Stimulated activated naive CD4-positive, alpha-beta T cell treated with Interleukin-2 at 50 U/mL for 16 hours (primary cell): Measurements from ENCODE around the gene QRICH2.
"Not testable (repeated sequence)": the region's sequence is repeated elsewhere in the genome, so short reads cannot be mapped to it uniquely, and the experiment has no call there.

Experiments
- DNase-seq: peaks from one replicate; lab custom pipeline; 2025; lab: John Stamatoyannopoulos, UW

QRICH2 gene

GRCh38 chr17:76266244-76266938 is 41.7 kb downstream of the QRICH2 start:
- DNase-seq: no peak

DNA sequence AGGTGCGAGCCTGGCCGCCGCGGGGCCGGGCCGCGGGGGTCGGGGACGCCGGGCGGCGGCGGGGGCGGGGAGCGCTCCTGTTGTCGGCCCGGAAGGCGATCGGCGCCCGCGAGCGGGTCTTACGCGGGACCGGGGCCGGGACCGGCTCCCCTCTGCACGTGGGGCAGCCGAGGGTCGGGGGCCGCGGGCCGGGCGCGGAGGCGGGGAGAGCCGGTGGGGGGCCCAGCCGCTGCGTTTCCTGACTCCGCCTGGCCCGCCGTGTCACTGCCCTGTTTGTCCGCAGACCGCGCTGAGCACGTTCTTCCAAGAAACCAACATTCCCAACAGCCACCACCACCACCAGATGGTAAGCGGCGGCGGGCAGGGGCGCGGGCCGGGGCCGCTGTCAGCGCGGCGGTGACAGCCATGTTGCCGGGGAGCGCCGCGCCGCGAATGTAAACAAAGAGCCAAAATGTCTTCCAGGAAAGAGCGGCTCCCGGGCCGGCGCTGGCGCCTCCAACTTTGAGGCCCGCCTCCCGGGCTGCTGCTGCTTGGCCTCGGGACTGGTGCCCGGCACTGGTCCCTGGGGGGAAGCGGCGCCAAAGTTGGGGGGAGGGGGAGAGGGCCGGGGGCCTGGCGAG is 42.3 kb downstream of the QRICH2 start:
- peak; percentile 52 for DNase-seq

GRCh38 chr17:76264755-76265623 is 43.1 kb downstream of the QRICH2 start, which contains the start of gene UBALD2:
Gene UBALD2, plus strand, starts transcription at chr17:76265348. Its CDS starts 158 bp downstream, at chr17:76265506.
- DNase-seq: peak; percentile 99

DNA sequence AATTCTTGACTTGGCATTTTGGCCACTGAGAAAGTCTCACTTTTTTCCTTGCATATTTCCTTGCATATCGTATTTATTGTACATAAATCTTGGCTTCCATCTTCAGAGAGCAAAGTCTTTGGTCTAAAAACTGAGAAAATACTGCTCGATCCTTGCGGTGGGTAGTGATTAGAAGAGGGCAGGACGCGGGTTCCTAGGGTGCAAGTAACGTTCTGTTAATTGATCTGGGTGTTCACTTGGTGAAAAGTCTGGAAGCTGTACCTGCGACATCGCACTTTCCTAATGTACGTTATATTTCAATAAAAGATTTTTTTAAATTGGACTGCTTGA is 43.7 kb downstream of the QRICH2 start:
- DNase-seq: no peak

DNA sequence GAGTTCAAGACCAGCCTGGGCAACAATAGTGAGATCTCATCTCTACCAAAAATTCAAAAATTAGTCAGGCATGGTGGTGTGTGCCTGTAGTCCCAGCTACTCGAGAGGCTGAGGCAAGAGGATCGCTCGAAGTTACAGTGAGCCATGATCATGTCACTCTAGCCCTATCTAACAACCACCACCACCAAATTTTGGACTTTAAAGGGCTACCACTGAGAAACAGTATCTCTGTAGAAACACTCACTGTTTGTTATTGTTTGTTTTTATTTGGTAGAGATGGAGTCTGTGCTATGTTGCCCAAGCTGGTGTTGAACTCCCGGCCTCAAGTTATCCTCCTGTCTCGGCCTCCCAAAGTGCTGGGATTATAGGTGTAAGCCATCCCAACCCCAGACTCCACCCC is 44.2 kb downstream of the QRICH2 start:
- no peak for DNase-seq

DNA sequence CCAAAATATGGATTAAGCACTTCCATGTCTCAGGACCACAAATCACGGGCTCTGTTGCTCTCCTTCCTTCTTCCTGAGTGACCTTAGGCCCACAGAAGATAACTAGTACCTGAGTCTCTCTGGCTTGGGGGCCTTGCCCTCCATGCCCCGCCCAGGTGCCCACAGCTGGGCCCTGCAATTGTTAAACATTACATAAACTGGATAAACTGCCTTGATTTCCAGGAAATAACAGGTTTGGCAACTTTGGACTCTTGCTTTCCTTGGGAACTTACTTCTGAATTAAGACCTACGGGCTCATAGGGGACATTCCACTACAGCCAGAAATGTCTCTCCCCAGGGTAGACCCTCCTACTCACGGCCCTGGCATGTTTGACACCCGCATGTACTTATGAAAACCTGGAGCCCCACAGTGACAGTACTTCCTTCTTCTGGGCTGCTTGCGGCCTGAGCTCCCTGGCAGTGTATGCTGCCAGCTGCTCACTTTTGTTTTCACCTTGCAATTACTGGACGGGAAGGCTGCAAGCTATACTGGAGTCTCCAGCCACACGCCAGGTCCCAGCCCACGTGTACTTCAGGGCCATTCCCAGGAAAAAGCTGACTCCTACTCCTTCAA is 45.2 kb downstream of the QRICH2 start:
- DNase-seq: no peak

- DNase-seq: no peak
These were observed 46.5 kb downstream of the QRICH2 start for GRCh38 chr17:76261421-76262215.

DNA sequence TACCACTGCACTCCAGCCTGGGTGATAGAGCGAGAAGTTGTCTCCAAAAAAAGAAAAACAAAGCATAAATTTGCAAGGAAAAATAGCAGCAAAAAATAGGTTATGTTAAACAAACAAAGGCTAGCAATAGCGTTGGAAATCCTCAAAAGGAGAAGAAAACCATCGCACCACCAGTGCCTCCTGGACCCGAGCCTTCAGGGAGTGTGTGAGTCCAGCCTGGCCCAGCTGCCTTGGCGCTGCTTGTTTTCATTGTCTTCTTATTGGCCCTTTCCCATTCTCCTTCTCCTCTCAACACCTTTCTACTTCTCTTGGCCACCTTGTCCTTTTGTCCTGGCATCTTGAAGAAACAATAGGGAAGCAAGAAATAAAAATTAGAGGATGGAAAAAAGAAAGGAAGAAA is 47.4 kb downstream of the QRICH2 start:
- no peak for DNase-seq

GRCh38 chr17:76260220-76260619 is 47.9 kb downstream of the QRICH2 start:
- no peak for DNase-seq

DNA sequence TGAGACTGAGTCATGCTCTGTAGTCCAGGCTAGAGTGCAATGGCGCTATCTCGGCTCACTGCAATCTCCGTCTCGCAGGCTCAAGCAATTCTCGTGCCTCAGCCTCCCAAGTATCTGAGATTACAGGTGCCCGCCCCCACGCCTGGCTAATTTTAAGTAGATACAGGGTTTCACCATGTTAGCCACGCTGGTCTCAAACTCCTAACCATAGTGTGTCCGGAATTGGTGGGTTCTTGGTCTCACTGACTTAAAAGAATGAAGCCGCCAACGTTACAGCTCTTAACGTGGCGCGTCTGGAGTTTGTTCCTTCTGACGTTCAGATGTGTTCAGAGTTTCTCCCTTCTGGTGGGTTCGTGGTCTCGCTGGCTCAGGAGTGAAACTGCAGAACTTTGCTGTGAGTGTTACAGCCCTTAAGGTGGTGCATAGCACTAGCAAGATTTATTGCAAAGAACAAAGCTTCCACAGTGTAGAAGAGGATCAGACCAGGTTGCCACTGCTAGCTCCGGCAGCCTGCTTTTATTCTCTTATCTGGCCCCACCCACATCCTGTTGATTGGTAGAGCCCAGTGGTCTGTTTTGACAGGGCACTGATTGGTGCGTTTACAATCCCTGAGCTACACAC is 51.5 kb downstream of the QRICH2 start:
- not testable (repeated sequence) for DNase-seq

GRCh38 chr17:76255801-76256429 is 52.2 kb downstream of the QRICH2 start:
- no peak for DNase-seq

DNA sequence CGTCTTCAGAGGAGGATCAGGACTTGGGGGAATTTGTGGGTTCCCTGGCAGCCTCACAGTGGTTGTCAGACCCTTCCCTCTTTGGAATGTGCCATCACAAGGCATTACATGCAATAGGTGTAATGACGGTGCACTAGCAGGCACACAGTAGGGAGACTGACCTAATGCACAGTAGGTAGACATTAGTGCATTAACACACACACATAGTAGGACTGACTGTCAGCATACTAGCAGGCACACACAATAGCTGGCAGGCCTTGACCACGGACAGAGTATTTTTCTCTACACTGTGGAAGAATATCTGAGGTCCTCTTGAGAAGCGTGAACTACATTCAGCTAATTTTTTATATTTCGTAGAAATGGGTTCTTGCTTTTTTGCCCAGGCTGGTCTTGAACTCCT is 53.8 kb downstream of the QRICH2 start:
- no peak for DNase-seq

DNA sequence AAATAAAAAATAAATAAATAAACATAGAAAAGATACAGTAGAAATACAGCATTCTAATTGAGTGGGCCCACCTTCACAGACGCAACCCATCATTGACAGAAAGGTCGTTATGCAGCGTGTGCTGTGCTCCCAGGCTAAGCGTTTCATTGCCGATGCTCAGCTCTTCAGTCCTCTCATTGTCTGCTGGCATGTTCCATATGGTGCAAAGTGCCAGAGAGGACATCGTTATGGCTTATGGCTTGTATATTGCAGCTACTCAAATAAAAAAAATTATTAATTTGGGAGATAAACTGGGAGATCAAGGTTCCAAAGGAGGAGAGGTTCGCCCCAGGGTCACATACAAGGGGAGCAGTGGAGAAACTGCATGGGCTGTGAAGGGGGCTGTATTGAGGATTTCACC is 54.2 kb downstream of the QRICH2 start:
- no peak for DNase-seq

- not testable (repeated sequence) for DNase-seq
These were observed 54.9 kb downstream of the QRICH2 start for GRCh38 chr17:76252967-76253766.

DNA sequence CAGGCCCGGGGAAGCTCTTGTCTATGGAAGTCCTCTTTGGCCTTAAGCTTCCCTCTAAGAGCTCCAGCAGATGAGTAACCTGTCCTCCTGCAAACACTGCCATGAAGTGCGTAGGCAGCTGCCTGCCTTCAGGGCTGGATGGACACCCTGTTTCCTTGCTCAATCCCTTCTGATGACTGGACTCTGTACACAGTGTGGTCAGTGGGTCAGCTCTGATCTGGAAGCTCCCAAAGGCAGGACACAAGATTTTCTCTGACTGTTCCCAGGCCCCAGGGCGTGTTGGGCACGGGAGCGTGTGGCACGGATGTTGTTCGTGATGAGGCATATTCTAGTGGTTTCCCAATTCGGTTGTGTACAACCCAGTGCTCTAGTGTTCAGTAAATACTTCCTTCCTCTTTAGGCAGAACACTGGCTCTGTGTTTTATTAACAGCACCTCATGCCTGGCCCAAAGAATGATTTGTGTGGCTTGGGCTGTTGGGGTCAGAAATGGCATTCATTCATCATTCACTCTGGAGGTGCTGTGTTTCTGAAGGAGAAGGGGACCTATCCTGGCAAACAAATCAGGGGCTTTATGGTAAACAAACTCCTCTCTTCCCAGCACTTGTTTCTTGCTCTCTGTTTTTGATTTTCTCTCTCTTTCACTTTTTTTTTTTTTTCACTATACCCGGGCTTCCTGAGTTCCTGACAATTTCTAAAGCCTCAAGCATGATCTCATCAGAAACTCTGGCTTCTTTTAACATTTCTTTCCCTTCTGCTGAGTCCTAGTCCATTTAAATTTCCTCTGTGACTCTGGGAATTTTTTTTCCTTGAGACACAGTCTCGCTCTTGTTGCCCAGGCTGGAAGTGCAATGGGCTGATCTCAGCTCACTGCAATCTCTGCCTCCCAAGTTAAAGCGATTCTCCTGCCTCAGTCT is 55.8 kb downstream of the QRICH2 start:
- peak; percentile 20 for DNase-seq

- DNase-seq: no peak
These were observed 56.5 kb downstream of the QRICH2 start for GRCh38 chr17:76251478-76252039.

DNA sequence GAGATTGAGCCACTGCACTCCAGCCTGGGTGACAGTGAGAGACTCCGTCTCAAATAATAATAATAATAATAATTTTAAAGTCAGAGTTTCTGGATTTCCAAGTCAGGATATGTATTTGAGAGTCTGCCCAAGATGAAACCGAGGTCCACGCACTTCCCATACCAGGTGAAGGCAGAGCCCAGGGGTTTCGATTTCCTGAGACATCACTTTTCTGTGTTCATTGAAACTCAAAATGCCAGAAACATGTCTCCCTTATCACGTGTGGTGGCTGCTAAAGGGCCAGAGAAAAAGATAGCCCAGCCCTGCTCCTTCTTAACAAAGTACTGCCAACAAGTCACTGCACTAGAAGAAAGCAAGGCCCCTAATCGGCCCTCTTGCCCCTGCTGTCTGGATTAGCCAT is 57.9 kb downstream of the QRICH2 start:
- DNase-seq: no peak

DNA sequence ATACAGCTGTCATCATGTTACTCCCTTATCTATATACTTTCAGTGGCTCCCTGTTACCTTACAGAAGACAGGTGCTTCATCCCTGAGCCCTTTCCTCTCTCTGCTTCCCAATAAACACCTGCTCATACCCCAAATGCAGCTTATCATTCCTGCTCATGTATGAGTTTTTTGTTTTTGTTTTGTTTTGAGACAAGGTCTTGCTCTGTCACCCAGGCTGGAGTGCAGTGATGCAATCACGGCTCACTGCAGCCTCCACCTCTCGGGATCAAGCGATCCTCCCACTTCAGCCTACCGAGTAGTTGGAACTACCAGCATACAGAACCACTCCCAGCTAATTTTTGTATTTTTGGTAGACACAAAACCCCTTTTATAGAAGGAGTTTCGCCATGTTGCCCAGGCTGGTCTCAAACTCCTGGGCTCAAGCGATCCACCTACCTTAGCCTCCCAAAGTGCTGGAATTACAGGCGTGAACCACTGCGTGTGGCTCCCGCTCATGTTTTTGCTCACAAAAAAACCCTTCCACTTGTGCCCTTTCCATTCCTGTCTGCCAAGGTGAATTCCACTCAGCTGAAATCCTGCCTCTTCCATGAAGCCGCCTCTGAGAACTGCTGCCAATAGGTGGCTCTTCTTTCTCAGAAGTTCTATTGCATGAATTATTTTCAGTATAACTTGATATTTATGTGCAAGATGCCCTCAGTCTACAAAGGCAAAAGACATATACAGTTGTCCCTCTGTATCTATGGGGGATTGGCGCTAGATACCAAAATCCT is 59.9 kb downstream of the QRICH2 start:
- no peak for DNase-seq
